H1 (cell line): ENCODE data around the gene PNMA1.

Experiments
- BACH1 ChIP-seq: IDR thresholded peaks from 2 replicates; pipeline ENCODE4 v1.6.1; 2012; ENCODE audit warnings: low read length, improper control_type of control experiment
- BCL11A ChIP-seq, 2 experiments: IDR thresholded peaks; one replicate each; pipeline ENCODE4 v1.6.1; 2011; ENCODE audit warnings: low read depth in 2 of 2, low read length in 2 of 2, mild to moderate bottlenecking in 2 of 2
- BRCA1 ChIP-seq: IDR thresholded peaks from 2 replicates; pipeline ENCODE4 v1.6.1; 2012; ENCODE audit warnings: low read depth, low read length, improper control_type of control experiment
- CEBPB ChIP-seq: IDR thresholded peaks from 2 replicates; pipeline ENCODE4 v1.6.1; 2012; ENCODE audit warnings: low read depth, low read length
- EZH2 ChIP-seq: fragments of 200-600 bp; sonication (generic); IDR thresholded peaks from 2 replicates; pipeline ENCODE4 v1.7.1; 2012; ENCODE audit warnings: low read depth, mild to moderate bottlenecking, moderate library complexity, low read length, inconsistent platforms; ENCODE audit not compliant: severe bottlenecking
- HDAC2 ChIP-seq, 2 experiments: fragments of 300-600 bp in 1 of 2; sonication (generic) in 1 of 2; IDR thresholded peaks; 2 replicates each; pipeline ENCODE4 v1.6.1; 2011 to 2012; ENCODE audit warnings: low read depth in 2 of 2, low read length in 2 of 2, mild to moderate bottlenecking in 2 of 2, moderate library complexity in 2 of 2, borderline replicate concordance in 1 of 2, inconsistent platforms in 1 of 2
- HDAC6 ChIP-seq: IDR thresholded peaks from one replicate; pipeline ENCODE4 v1.7.1; 2012; ENCODE audit warnings: low read depth, mild to moderate bottlenecking, inconsistent platforms, low read length, moderate library complexity
- POLR2A ChIP-seq, 2 experiments: IDR thresholded peaks; 1 replicate in 1 of 2; 2 replicates in 1 of 2; pipeline ENCODE4 v1.6.1; 2011; ENCODE audit warnings: low read depth in 2 of 2, low read length in 2 of 2, mild to moderate bottlenecking in 2 of 2; ENCODE audit errors: control extremely low read depth in 1 of 2
- POLR2AphosphoS5 ChIP-seq: IDR thresholded peaks from 2 replicates; pipeline ENCODE4 v1.6.1; 2011; ENCODE audit warnings: low read depth, low read length
- RNF2 ChIP-seq: fragments of 200-900, 300-1000 bp; sonication (generic); IDR thresholded peaks from 2 replicates; pipeline ENCODE4 v1.7.1; 2016; ENCODE audit warnings: borderline replicate concordance, low read depth, mild to moderate bottlenecking, antibody characterized with exemption, low read length; ENCODE audit not compliant: poor library complexity, severe bottlenecking; ENCODE audit errors: missing control alignments
- SP4 ChIP-seq: IDR thresholded peaks from 2 replicates; pipeline ENCODE4 v1.6.1; 2012; ENCODE audit warnings: low read length, inconsistent platforms
- TAF1 ChIP-seq: IDR thresholded peaks from 2 replicates; pipeline ENCODE4 v1.6.1; 2011; ENCODE audit warnings: mild to moderate bottlenecking, low read depth, low read length
- TF ChIP-seq, protein P1 (sequence below), 3 experiments: IDR thresholded peaks; 1 replicate in 2 of 3; 2 replicates in 1 of 3; pipeline versions ENCODE4 v1.5.1 to v1.6.1; 2011; ENCODE audit warnings: low read length in 3 of 3, mild to moderate bottlenecking in 3 of 3, inconsistent platforms in 2 of 3, low read depth in 1 of 3, moderate library complexity in 1 of 3; ENCODE audit not compliant: insufficient read depth in 1 of 3; ENCODE audit errors: control extremely low read depth in 1 of 3
- TF ChIP-seq, protein P2 (sequence below): IDR thresholded peaks from 2 replicates; pipeline ENCODE4 v1.6.1; 2011; ENCODE audit warnings: low read length, improper control_type of control experiment

DNA sequence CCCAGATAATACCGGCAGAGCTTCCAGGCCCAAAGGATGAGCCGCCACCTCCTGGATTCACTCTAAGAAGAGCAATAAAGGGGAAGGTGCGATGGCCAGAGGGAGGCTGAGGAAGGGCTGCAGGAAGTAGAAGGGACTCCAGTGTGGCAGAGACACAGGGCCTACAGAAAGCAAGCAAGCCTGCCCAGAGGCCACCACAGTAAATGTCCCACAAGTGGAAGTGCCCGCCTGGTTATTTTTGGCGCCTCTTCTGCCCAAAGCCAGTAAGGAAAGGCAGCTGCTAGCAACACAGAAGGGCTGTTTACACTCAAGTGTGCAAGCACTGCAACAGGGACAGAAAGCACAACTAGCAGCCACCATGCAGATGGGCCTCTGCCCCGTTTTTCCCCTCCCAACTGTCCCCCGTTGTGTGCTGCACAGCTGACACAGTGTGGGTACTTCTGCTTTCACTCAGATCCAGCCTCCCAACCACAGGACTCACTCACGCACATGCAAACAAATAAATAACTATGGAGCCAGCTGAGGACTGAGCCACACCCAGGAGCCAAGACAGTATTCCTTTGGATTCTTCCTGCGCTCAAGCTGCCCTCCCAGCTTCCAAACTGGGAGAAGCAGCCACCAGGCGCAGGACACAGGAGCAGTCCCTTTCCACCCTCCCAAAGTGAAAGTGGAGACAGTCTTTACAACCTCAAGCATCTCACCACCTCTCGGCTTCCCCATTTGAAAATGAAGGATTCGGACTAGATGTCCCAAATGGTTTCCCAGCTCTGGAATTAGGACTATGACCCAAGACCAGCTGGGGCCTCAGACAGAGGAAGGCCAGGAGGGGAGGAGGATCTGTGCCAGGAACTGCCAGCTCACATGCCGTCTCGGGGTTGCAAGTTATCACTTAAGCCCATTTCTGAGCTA lies 40.0 kb upstream of the PNMA1 start:
- TF ChIP-seq BRCA1 (no peak), EZH2 (no peak), CEBPB (no peak), SP4 (no peak), POLR2A (IDR thresholded peaks at IDR 0.05; ENCODE audit: control extremely low read depth in 1 of 2, low read depth in 2 of 2, low read length in 2 of 2) (no peak), HDAC6 (no peak), POLR2AphosphoS5 (no peak), BCL11A (IDR thresholded peaks at IDR 0.05; ENCODE audit: low read depth in 2 of 2, low read length in 2 of 2) (no peak), TAF1 (no peak), RNF2 (no peak), HDAC2 (IDR thresholded peaks at IDR 0.05; ENCODE audit: borderline replicate concordance in 1 of 2, low read depth in 2 of 2, low read length in 2 of 2) (no peak), BACH1 (no peak)
- TF ChIP-seq, protein P1, sequence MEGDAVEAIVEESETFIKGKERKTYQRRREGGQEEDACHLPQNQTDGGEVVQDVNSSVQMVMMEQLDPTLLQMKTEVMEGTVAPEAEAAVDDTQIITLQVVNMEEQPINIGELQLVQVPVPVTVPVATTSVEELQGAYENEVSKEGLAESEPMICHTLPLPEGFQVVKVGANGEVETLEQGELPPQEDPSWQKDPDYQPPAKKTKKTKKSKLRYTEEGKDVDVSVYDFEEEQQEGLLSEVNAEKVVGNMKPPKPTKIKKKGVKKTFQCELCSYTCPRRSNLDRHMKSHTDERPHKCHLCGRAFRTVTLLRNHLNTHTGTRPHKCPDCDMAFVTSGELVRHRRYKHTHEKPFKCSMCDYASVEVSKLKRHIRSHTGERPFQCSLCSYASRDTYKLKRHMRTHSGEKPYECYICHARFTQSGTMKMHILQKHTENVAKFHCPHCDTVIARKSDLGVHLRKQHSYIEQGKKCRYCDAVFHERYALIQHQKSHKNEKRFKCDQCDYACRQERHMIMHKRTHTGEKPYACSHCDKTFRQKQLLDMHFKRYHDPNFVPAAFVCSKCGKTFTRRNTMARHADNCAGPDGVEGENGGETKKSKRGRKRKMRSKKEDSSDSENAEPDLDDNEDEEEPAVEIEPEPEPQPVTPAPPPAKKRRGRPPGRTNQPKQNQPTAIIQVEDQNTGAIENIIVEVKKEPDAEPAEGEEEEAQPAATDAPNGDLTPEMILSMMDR (IDR thresholded peaks at IDR 0.05; ENCODE audit: control extremely low read depth in 1 of 3, insufficient read depth in 1 of 3, low read depth in 1 of 3, low read length in 3 of 3): no peak
- TF ChIP-seq, protein P2, sequence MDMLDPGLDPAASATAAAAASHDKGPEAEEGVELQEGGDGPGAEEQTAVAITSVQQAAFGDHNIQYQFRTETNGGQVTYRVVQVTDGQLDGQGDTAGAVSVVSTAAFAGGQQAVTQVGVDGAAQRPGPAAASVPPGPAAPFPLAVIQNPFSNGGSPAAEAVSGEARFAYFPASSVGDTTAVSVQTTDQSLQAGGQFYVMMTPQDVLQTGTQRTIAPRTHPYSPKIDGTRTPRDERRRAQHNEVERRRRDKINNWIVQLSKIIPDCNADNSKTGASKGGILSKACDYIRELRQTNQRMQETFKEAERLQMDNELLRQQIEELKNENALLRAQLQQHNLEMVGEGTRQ: no peak
